Suprapubic skin (tissue), 4 donors: ENCODE data around the gene SIRT3.
A peak's percentile ranks its signal among the peaks of the same experiment; 100 is the strongest.

Source experiments
- CTCF ChIP-seq, 2 donors: fragments of 200-600 bp in 1 of 2; fragments of 450-650 bp in 1 of 2; sonication (generic) in 1 of 2; IDR thresholded peaks; one replicate each; pipeline ENCODE4 v1.5.1; 2016 to 2019; ENCODE audit warnings: antibody characterized with exemption in 2 of 2, mild to moderate bottlenecking in 1 of 2, moderate library complexity in 1 of 2
- EP300 ChIP-seq: sonication (generic); formaldehyde crosslinking; IDR thresholded peaks from one replicate; pipeline ENCODE4 v1.6.1; 2017; ENCODE audit warnings: antibody characterized with exemption
- POLR2A ChIP-seq, 2 donors: fragments of 450-650 bp; IDR thresholded peaks; one replicate each; pipeline ENCODE4 v1.6.1; 2017; ENCODE audit warnings: antibody characterized with exemption in 2 of 2, mild to moderate bottlenecking in 2 of 2, moderate library complexity in 2 of 2
- POLR2AphosphoS5 ChIP-seq, 3 donors: sonication (generic); formaldehyde crosslinking; IDR thresholded peaks; one replicate each; pipeline ENCODE4 v1.6.1; 2017; ENCODE audit warnings: antibody characterized with exemption in 3 of 3

GRCh38 chr11:269146-269890 is 33.2 kb upstream of the SIRT3 start:
- peak; percentile 22 to 49 for TF ChIP-seq CTCF (IDR thresholded peaks at IDR 0.05)
- TF ChIP-seq POLR2A (IDR thresholded peaks at IDR 0.05), result no peak
- TF ChIP-seq POLR2AphosphoS5 (IDR thresholded peaks at IDR 0.05), result peak in 2 of 3 donors; percentile 43 to 72
- TF ChIP-seq EP300, result no peak
